ENCODE data around the gene ATP2A1.

DNA sequence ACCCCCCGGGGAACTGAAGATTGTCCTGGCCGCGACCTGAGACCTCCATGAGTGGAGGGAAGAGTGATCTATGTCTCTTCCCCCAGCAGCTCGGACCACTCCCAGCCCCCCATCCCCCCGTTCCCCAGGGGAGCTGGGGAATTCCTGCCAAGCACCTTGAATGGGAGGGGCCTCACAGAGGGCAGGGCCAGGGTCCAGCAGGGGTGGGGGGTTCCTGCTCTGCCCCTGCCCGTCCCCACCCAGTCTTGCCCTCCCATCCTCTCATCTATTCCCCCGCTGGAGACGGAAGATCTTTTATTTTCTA is 41.6 kb upstream of the ATP2A1 start:
- TF ChIP-seq, protein P1, sequence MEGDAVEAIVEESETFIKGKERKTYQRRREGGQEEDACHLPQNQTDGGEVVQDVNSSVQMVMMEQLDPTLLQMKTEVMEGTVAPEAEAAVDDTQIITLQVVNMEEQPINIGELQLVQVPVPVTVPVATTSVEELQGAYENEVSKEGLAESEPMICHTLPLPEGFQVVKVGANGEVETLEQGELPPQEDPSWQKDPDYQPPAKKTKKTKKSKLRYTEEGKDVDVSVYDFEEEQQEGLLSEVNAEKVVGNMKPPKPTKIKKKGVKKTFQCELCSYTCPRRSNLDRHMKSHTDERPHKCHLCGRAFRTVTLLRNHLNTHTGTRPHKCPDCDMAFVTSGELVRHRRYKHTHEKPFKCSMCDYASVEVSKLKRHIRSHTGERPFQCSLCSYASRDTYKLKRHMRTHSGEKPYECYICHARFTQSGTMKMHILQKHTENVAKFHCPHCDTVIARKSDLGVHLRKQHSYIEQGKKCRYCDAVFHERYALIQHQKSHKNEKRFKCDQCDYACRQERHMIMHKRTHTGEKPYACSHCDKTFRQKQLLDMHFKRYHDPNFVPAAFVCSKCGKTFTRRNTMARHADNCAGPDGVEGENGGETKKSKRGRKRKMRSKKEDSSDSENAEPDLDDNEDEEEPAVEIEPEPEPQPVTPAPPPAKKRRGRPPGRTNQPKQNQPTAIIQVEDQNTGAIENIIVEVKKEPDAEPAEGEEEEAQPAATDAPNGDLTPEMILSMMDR (IDR thresholded peaks at IDR 0.05): no peak
- TF ChIP-seq EZH2phosphoT487 (IDR thresholded peaks at IDR 0.05): no peak

Measured in neural progenitor cell (in vitro differentiated cells).